Hippocampal formation (tissue), 2 donors: ENCODE results near the gene CASZ1.

ENCODE experiments used
- DNase-seq, 2 donors: peaks; one replicate each; lab custom pipeline; 2025; lab: John Stamatoyannopoulos, UW

The CASZ1 gene

DNA sequence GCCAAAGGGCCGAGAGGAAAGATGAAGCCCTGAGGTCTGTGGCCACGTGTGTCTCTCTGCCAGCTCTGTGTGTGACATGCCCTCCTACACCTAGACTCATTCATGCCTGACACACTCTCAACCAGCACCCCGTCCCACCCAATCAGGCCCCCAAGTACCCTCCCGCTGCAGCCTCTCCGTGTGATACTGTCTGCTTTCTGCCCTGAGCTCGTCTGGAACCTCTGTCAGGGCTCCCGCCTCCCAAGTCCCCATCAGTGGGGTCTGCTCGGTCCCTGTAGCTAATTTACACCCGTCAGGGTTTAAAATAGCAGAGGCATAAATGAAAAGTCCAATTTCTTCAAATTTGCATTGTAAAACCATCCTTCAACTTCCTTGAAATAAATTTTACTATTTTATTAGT lies 20.7 kb downstream of the CASZ1 start:
- DNase-seq, result no peak

DNA sequence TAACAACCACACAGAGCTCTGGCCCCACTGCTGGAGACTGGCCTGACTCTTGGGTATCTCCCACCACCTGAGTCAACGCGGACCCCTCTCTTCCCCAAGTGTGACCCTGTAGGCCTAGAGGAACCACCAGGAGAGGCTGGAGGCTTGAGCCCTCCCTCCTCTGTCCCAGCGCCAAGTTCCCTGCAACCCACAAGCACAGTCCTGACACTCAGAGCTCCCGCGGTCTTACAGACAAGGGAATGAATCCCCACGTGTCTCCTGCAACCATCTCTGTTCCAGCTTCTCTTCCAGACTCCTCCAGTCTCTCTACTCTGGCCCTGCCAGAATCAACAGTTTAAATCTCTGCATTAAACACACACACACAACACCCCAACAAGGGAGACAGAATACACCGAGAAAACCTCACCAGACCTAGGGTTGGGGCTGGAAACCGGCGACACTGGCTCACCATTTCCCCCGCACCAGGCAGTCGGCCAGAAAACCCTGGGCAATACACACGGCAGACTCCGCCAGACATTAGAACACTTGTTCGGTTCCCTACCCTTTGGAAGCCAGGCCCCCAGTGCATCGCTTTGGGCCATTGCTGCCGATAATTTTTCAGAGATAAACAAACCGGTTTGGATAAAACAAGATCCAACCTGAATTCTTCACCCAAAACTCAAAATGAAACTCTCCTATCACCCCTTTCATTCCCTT lies 21.7 kb downstream of the CASZ1 start:
- no peak for DNase-seq

DNA sequence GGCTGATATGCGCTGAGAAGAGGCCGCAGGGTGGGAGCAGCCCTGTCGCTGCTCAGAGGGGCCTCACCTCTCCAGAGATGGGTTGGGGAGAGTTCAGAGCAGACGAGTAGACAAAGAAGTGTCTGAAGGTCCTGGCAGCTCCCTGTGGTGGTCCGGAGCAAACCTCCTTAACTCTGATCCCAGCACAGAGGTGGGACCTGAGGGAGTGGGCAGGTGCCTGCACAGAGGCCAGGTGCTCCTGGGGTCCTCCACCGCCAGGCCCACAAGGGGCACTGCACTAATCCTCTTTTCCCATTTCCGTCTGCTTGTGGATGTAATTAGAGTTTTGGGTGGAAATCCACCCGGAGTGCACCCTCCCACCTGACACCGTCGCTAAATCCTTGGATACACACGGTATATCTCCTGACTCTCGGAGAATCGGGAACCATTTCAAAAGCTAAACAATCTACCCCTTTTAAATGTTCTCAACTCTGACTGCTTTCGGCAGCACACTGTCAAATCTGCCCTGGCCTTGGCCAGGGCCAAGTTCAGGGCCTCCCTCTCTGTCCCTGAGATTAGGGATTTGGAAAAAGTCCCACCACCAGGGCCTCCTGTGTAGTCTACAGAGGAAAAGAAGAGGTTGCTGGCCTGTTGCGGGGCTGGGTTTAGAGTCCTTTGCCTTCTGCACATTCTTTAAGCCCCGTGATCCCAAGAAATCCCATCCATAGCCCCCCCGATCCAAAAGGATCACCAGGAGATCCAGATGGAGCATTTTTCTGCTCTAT lies 22.4 kb downstream of the CASZ1 start:
- DNase-seq, result no peak

DNA sequence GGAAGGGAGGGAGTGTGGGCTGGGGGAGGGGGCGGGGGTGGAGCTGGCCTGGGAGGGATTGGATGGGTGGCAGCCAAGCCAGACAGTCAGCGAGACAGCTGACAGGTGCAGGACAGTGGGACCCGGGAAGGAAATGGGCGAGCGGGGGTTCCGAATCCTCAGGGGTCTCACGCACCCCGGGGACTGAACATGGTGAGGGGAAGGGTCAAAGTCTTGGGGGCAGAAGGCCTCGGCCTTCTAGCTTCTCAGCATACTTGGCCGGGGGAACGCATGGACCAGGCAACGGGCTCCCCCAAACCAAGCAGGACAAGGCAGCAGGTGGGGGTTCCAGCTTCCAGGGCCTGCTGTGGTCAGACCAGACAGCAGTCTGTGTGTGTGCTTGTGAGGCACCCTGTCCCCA lies 23.1 kb downstream of the CASZ1 start:
- no peak for DNase-seq

DNA sequence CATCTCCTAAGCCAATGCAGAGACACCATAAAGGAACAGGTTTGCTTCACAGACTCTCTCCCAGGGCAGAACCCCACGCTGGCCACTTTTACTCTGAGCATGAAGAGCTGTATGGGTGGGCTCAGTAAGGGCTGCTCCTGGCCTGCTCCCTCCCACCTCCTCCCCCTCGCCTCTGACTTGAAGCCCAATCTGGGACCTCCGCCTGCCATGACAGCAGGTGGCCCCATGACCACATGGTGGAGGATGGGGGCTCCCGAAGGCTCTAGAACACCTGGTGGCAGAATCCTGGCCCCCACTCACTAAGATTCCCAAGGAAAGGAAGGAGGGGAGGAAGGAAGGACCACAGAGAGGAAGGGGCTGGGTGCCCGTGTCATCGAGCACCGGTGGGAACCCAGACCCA lies 23.7 kb downstream of the CASZ1 start:
- no peak for DNase-seq

DNA sequence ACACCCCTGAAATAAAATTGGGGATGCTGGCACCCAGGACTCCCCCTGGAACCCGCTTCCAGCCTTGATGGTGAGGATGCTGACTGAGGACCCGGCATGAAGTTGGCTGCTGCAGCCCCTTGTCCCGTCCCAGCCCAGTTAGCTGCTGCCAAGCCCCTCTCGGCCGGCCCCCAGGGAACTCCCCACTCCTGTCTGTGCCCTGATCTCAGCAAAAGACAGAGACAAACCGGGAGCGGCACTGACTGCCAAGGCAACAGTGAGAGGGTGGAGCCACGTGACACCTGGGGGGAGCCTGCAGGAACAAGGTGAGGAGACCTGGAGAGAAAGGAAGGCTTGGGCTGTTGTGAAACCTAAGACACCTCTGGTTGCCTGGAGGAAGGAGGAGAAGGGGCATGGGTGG lies 24.7 kb downstream of the CASZ1 start:
- DNase-seq, result no peak

DNA sequence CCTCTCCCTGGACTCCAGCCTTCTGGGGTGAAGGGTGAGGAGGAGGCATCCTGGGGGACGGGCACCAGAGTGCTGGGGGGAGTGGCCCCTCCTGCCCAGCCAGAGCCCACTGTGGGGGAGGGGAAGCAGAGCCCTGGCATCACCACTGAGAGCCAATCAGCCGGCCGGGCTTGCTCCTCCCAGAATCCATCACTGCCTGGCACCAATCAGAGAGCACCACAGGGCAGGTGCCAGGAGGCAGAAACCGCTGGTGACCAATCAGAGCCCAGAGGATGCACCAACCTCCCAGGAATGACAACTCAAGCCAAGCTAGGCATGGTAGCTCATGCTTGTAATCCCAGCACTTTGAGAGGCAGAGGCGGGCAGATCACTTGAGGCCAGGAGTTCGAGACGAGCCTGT lies 27.9 kb downstream of the CASZ1 start:
- no peak for DNase-seq

DNA sequence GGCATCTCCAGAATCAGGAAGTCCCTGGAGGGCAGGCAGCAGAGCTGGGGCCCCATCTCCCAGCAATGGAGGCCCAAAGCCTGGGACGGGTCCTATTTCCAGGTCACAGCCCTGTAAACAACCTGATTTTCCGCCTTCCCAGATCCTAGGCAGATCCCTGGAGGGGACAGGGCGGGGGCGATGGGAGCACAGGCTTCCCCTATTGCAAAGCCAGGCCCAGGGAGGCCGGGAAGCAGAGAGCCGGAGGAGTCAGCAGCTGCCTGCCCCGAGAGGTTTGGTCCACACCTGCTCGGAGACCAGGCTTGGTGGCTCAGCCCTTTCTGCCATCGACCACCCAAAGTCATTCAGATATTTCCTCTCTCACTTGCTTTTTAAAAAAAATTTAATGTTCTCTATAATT lies 29.2 kb downstream of the CASZ1 start:
- DNase-seq, result no peak

DNA sequence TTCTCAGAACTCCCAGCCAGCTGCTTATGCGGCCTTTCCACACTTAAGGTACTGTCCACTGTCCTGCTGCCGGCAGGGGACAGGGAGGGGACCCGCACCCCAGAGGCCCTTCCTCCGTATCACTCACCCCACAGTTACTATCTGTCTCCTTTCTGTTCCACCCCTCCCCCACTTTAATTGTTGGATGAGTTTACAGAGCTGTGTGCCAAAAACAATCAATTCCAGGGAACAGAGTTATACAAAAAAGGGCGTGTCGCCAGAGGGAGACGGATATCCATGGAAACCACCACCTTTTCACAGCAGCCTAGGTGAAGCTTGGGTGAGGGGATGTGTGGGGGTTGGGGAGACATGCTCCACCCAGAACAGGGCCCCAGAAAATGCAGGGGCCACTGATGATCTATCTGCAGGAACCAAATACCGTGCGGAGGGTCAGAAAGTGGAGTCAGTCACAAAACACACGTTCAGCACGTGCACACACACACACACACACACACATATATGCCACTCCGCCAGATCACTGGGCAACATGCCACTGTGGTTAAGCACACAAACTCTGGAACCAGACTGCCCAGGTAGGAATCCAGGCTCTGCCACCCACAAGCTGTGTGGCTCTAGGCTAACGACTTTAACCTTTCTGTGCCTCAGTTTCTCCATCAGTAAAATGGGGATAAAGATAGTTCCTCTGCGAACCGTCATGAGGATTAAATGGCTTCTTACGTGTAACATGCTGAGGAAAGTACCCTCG lies 30.5 kb downstream of the CASZ1 start:
- DNase-seq, result no peak

DNA sequence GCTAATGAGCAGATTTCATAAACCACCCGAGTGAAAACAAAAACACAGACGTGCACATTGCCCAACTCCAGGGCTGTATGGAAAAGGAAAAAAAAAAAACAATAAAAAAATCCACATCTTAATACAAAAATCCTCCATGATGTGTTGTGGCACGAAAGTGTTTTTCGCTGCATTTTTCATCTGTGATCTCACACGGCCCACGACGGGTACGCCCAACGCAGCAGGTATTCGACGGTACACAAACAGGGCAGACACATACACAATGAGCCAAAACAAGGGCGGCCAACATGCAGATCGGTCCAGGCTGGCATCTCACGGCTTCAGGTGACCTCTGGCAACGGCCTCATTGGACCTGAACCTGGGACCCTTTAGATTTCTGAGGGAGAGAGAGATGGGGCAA lies 31.1 kb downstream of the CASZ1 start:
- no peak for DNase-seq

DNA sequence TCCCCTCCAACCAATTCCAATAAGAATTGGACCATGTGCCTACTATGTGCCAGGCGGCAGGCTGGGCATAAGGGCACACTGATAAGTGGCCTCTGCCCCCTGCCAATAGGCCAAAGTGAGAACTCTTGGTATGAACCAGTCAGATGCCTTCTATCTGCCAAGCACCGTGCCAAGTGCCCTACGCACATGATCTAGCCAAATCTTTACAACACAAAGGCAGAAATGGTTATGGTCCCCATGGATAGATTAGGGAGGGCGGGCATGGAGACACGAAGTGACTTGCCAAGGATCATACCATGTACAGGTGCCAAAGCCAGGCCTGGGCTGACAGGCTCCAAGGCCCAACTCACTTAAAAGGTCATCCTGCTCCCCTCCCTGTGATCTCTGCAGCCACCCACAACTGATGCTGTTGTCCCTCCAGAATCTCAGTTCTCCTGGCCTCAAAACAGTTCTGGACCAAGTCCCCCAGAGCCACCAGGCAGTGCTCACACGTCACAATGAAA lies 32.1 kb downstream of the CASZ1 start:
- DNase-seq, result no peak

DNA sequence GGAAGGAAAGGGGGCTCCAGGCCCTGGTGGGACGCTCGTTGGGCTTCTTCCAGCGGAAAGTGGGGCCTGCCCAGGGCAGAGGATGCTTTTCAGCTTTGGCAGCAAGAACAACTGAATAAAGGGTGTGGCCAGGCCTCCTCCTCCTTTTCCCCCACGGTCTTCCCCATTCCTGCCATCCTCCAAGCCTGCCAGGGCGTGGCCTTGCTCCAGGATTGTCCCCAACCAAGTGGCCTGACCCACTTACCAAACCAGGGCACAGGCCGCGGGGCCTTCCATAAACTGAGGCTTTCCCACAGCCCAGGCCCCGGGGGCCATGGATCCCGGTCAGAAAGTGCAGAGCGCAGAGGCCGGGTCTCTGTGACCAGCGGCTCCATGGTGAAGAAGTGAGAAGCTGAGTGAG lies 33.6 kb downstream of the CASZ1 start:
- DNase-seq, result no peak

DNA sequence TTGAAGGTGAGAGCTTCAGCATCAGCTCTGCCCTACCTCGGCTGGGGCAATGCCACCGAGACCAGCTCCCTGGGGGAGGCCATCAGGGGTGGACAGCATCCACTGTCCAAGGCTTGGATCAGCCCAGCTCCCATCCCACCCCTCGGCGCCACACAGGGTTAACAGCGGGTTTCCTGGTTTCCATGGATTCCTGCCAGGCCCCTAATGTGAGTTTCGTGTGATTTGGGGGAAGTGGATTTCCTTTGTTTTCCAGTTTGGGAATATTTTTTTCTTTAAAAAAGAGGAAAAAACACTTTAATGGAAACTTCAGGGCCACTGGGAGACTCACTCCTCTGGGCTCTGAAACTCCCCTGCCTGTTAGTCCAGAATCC lies 34.3 kb downstream of the CASZ1 start:
- no peak for DNase-seq

DNA sequence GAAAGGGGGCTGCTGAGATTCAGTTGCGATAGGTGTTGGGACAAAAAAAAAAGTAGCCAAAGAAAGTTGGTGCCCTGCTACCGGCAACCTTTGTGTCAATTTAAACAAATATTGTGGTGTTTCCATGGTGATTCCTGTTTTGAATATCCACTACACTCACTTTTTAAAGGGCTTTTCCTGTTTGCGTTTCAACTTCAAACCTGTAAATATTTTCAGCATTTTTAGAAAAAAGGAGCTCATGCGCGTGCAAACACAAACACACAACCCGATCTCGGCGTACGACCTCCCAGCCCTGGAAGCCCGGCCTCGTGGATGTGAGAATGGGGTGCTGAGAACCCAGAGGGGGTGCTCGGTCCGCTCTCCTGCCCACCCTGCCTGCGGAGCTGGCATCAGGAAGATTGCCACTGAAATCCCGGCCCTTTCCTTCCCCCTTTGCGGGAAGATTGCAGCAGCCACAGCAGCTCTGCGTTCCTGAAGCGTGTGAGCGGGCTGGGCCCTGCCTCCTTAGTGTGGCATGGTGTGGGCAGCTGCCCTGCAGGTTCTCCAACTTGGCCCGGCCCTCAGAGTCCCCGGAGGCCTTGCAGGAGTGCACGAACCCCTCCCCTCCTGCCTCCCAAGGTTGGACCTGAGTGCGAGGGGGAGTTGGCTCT lies 34.8 kb downstream of the CASZ1 start:
- no peak for DNase-seq

DNA sequence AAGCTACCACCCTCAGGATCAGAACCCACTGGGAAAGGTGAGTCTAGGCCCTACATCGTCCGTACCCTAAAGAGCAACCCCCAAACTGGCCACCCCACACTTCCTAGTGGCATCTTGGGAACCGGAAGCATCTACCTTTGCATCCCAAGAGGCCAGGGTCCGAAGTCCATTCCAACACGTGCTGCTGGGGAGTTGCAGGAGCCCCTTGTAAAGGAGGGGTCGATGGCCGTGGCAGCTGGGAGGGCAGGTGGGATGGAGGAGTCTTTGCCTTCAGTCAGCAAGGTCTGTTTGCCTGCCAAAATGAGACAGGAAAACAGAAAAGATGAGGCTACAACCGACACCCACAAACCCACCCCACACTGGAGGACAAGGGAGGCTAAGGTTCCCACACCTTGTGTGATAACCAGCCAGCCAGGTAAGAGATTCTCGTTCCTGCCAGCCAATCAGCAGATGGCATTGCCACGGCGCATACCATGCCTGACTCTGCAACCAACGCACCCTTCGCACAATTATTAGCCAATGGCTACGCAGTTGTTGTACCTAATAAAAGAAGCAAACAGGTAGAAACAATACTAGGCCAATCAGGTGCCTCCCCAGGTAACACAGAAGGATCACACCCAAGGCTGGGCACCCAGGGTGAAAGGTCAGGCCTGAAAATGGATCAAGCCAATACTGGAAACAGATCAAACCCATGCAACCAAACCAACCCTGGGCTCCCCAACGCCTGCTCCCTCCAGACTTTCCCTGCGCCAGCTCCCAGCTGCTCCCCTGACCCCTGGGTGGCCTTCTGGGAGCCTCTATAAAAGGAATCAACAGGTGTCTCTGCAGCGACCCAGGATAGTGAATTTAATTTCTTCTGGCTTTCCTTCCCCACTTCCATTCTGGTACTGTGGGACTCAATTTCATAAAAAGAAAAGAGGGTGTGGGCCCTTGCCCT lies 35.6 kb downstream of the CASZ1 start:
- DNase-seq, result no peak

DNA sequence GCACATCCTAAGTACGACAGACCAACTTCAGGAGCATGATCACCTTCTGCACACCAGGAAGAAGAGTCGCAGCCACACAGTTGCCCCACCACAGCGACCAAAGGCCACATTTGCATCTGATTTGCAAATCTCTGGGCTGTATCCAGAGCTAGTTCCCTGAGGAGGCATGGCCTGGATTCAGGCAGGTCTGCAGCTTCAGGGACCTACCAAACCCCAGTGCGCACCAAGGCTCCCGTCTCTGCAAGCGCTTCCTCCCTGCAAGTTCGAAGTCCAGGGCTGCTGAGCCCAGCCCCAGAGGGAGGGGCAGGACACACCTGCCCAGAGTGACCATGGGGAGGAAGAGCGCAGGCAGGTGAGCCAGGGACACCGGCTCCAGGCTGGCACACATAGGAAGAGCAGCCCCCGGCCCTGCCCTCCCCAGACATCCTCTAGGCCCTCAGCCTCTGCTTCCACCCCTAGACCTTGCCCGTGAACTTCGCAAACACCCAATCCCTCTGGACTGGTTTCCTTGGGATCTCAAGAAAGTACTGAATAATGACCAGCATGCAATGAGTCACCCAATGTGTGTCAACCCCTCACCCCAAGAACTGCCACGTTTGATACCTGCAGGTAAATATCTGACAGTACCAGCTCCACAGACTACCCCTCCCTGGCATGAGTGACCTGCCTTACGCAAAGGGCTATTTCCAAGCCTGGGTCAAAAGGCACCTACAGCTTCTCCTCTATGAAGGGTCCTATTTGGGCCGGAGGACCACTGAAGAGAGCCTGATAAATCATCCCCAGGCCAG lies 36.8 kb downstream of the CASZ1 start:
- no peak for DNase-seq

DNA sequence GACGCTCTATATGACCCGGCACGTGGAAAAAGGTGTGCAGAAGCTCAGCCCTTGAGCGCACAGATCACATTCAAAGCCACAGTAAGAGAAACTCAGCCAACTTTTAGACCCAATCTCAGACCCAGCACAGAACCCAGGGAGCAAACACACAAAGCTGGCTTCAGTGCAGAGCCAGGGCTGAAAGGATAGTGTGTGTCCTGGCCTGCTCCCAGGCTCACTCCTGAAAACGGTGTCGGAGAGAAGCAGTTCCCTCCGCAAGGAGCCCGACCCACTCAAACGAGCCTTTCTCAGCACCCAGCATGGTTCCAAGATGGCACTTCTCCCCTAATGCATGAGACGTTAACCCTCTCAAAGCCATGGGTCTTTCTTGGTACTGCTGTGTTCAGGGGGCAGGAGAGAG lies 39.6 kb downstream of the CASZ1 start:
- no peak for DNase-seq

DNA sequence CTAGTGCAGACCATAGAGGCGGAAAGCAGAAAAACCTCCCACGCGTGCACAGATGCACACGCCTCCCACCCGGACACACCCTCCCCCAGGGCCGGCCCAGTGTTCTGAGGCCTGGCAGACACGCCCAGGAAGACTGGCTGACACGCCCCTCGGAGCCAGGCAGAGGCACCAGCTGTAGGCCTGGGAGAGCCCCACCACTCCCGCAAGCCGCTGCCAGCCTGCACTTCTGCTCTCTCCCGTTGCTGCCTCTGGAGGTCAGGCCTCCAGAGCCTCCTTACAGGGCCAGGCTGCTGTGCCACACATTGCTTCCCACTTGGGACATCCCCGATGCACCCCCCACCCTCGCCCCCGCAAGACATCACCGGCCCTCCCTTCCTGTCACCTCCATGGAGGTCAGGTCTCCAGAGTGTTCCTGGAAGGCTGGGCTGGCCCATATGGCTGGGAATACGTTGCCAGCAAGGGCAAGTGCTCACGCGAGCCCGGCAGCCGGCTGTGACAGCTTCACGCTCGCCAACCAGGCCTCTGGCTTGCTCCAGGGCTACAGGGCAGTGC lies 40.4 kb downstream of the CASZ1 start:
- no peak for DNase-seq

DNA sequence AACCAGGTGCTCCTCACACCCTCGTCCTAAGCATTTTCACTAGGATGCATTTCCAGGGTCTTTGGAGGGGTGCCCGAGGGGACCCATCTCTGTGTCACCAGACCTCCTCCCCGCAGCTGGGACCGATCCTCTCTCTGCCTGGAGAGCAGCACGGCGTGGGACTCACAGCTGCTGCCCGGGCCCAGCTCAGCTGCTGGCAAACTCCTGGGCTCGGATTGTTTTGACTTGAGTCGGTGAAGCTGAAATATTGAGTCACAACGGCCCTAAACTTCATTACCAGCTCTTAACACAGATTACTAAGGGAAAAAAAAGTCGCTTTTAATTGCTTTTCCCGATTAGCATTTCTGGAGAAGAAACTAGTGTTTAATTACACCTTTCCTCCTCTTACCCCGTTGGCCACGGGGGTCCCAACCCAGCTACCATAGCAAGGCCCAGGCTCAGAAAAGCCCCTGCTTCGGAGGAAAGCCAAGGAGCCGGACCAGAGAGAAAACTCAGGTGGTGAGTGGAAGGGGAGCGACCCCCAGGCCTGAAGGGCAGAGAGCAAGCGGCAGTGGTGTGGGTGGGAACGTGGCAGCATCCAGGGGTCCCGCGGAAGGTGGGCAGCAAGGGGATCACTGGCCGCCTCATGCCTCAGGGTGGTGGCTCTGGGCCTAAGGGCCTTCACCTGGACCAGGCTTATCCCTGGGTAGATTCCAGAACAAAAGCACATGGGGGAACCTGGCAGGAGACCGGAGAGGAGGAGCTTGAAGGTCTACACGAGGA lies 41.7 kb downstream of the CASZ1 start:
- no peak for DNase-seq
